ENCODE data around the gene LRRN4CL.

Gene LRRN4CL

DNA sequence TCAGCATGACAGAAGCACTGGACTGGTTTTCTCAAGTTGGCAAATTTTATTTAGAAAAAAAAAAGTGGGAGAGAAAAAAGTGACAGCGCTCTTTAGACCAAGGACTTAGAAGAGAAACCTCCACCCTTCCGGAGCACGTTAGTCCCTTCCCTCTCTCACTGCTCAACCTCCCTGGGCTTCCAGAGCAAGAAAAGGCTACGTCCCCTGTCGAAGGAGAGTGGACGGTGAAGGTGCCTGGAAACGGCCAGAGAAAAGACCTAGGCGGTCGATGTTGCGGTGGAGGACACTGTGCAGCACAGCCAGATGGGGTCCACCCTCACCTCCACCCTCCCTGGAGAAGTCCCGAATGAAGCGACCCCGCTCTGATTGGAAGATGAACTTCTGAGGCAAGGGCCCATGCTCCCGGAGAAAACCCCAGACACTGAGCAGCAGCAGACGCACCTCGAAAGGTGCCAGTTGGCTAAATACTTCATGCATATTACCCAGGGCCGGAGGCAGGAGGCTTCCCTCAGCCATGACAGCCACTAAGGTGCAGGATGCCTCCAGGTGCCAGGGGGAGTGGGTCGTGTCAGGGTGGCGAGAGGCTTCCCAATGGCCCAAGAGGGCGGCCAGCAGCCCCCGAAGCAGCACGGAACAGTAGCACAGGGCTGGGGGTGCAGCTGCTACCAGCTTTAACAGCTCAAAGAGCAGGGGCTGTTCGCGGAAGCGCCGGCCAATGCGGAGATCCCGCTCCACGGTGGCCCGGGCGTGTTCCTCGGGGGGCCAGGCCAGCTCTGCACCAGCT is 42.3 kb downstream of the LRRN4CL start:
- no peak for DNase-seq (ENCODE audit: low read depth in 2 of 2)

DNA sequence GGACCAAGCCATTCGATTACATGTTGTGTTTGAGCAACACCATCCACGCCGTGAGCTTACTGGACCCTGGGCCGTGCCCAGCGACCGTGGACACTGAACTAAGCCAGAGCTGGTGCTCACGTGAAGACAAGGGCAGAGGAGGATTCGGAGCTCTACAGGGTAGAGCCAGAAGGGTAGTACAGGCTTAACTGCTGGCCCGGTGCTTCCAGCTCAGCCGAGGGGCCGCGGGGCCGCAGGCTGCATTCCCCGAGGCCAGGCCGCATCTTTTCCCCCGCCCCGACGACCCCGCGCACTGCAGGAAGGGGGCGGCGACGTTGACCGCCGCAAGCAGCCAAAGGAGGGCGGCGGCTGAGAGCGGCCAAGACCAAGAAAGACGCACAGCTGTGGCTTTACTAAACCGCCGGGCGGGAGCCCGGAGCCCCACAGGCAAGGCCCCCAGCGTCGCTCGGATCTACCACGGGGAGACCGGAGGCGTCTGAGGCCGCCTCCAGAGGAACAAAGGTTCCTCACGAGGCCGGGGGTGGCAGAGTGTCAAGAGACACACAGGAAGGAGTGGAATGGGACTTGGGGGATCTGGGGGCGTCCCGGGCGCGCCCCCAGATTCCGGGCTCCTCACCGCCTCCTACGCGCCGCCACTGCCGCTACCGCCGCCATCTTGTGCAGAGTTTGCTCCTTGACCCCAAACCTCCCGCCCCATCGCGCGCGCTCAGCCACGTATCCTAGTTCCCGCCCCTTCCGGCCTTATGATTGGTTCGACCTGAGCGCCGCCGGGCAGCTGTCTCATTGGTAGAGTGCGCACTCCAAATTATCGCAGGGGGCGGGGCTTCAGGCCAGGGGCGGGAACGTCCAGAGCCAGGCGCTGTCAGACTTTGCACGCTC is 43.1 kb downstream of the LRRN4CL start, which contains the start of gene GANAB:
Gene GANAB (minus strand): TSS at position 668 of the 879 bp plus-strand sequence. CDS start 14 bp downstream, at position 654.
- peak; percentile 98 for DNase-seq (ENCODE audit: low read depth in 2 of 2)

GRCh38 chr11:62645671-62645945 is 43.7 kb downstream of the LRRN4CL start:
- no peak for DNase-seq (ENCODE audit: low read depth in 2 of 2)

GRCh38 chr11:62644220-62644619 is 45.1 kb downstream of the LRRN4CL start:
- no peak for DNase-seq (ENCODE audit: low read depth in 2 of 2)

Measured in stimulated activated CD8-positive, alpha-beta memory T cell treated with anti-CD3 and anti-CD28 coated beads, Interleukin-2, amount 100 ng/mL, for 1 hour (primary cell).